ENCODE results near the gene C1QTNF2. TPM values are rescaled to one million over a fixed set of nuclear protein-coding genes. Genes with fewer than 3 reads are reported as not detected.

C1QTNF2 gene
- total RNA-seq, 1 experiment from 2014 or later: not detected

- Mint-ChIP-seq H3K4me3 (ENCODE audit: unreplicated experiment) (no peak overlapping the region), H3K9me3 (ENCODE audit: unreplicated experiment) (peaks cover 16% of the 10 kb centered on the region), H3K36me3 (ENCODE audit: insufficient read depth, unreplicated experiment) (no peaks in the 10 kb centered on the region), H3K27me3 (ENCODE audit: insufficient read depth, unreplicated experiment) (no peaks in the 10 kb centered on the region), H3K27ac (ENCODE audit: low read depth, unreplicated experiment) (no peak overlapping the region), H3K4me1 (ENCODE audit: insufficient read depth, unreplicated experiment) (no peaks in the 10 kb centered on the region)
- BruUV-seq (replicated peaks): no TSS peak
- intact Hi-C loops (cut with micrococcal nuclease): no loop called here
- TF ChIP-seq CTCF (IDR thresholded peaks at IDR 0.05; ENCODE audit: unreplicated experiment): no peak
- CTCF ChIA-PET: interaction anchor here (0.5 to 2.0 kb wide), 3 partner anchors 41 to 364 kb away, joined by 3 to 6 read pairs (median 4); no protein-coding TSS in a partner anchor
- POLR2A ChIA-PET: interaction anchor here (0.6 kb wide), 1 partner anchor 160 kb away, joined by 3 read pairs; no protein-coding TSS in a partner anchor
- no peak for DNase-seq (ENCODE audit: unreplicated experiment)
Observed at GRCh38 chr5:160385496-160385895, 15.1 kb upstream of the C1QTNF2 start.

- CTCF ChIA-PET: interaction anchor here (1.5 kb wide), 1 partner anchor 141 kb away, joined by 3 read pairs; no protein-coding TSS in a partner anchor
- Mint-ChIP-seq H3K4me3 (ENCODE audit: unreplicated experiment) (no peak overlapping the region), H3K27me3 (ENCODE audit: insufficient read depth, unreplicated experiment) (no peaks in the 10 kb centered on the region), H3K36me3 (ENCODE audit: insufficient read depth, unreplicated experiment) (no peaks in the 10 kb centered on the region), H3K4me1 (ENCODE audit: insufficient read depth, unreplicated experiment) (no peaks in the 10 kb centered on the region), H3K9me3 (ENCODE audit: unreplicated experiment) (peaks cover 16% of the 10 kb centered on the region), H3K27ac (ENCODE audit: low read depth, unreplicated experiment) (no peak overlapping the region)
- POLR2A ChIA-PET: interaction anchor here (0.5 kb wide), 1 partner anchor 369 kb away, joined by 3 read pairs; no protein-coding TSS in a partner anchor
- no TSS peak for BruUV-seq (replicated peaks)
- no peak for DNase-seq (ENCODE audit: unreplicated experiment)
- TF ChIP-seq CTCF (IDR thresholded peaks at IDR 0.05; ENCODE audit: unreplicated experiment): no peak
- intact Hi-C loops (cut with micrococcal nuclease): no loop called here
Observed at GRCh38 chr5:160384681-160385080, 14.3 kb upstream of the C1QTNF2 start.

- Mint-ChIP-seq H3K27ac (ENCODE audit: low read depth, unreplicated experiment) (no peak overlapping the region), H3K9me3 (ENCODE audit: unreplicated experiment) (no peaks in the 10 kb centered on the region), H3K4me1 (ENCODE audit: insufficient read depth, unreplicated experiment) (no peaks in the 10 kb centered on the region), H3K4me3 (ENCODE audit: unreplicated experiment) (no peak overlapping the region), H3K27me3 (ENCODE audit: insufficient read depth, unreplicated experiment) (no peaks in the 10 kb centered on the region), H3K36me3 (ENCODE audit: insufficient read depth, unreplicated experiment) (no peaks in the 10 kb centered on the region)
- intact Hi-C loops (cut with micrococcal nuclease): no loop called here
- TF ChIP-seq CTCF (IDR thresholded peaks at IDR 0.05; ENCODE audit: unreplicated experiment): no peak
- no TSS peak for BruUV-seq (replicated peaks)
- CTCF ChIA-PET: interaction anchor here (0.6 to 1.9 kb wide), 3 partner anchors 8 to 56 kb away, joined by 3 to 13 read pairs (median 3); no protein-coding TSS in a partner anchor
- no peak for DNase-seq (ENCODE audit: unreplicated experiment)
- POLR2A ChIA-PET: interaction anchor here (0.6 kb wide), 1 partner anchor 14 kb away, joined by 3 read pairs; no protein-coding TSS in a partner anchor
Observed at GRCh38 chr5:160382346-160382745, 11.9 kb upstream of the C1QTNF2 start.

- no peak for DNase-seq (ENCODE audit: unreplicated experiment)
- POLR2A ChIA-PET: interaction anchor here (0.8 to 1.0 kb wide), 2 partner anchors 11 to 14 kb away, joined by 3 to 6 read pairs; no protein-coding TSS in a partner anchor
- Mint-ChIP-seq H3K9me3 (ENCODE audit: unreplicated experiment) (no peaks in the 10 kb centered on the region), H3K4me3 (ENCODE audit: unreplicated experiment) (no peak overlapping the region), H3K27ac (ENCODE audit: low read depth, unreplicated experiment) (no peak overlapping the region), H3K27me3 (ENCODE audit: insufficient read depth, unreplicated experiment) (peaks cover 21% of the 10 kb centered on the region), H3K4me1 (ENCODE audit: insufficient read depth, unreplicated experiment) (no peaks in the 10 kb centered on the region), H3K36me3 (ENCODE audit: insufficient read depth, unreplicated experiment) (no peaks in the 10 kb centered on the region)
- CTCF ChIA-PET: interaction anchor here (0.8 to 3.1 kb wide), 9 partner anchors 10 to 358 kb away, joined by 3 to 25 read pairs (median 5); no protein-coding TSS in a partner anchor
- no peak for TF ChIP-seq CTCF (IDR thresholded peaks at IDR 0.05; ENCODE audit: unreplicated experiment)
- BruUV-seq (replicated peaks): no TSS peak
- intact Hi-C loops (cut with micrococcal nuclease): no loop called here
Observed at GRCh38 chr5:160380041-160380440, 9.6 kb upstream of the C1QTNF2 start.
